Fibroblast of pulmonary artery (primary cell): ENCODE measurements around the gene LRRC47.
"Not testable (repeated sequence)": the region's sequence is repeated elsewhere in the genome, so short reads cannot be mapped to it uniquely, and the experiment has no call there.

Experiments used
- DNase-seq: peaks from one replicate; pipeline ENCODE4 v3.0.0-alpha.2; 2010; ENCODE audit warnings: low read depth
- H3K4me3 ChIP-seq: replicated peaks from 2 replicates; pipeline ENCODE4 v1.5.1; 2011; ENCODE audit warnings: low read depth, mild to moderate bottlenecking, control low read depth, low read length, moderate library complexity
- CTCF ChIP-seq: IDR thresholded peaks from 2 replicates; pipeline ENCODE4 v1.5.1; 2011; ENCODE audit warnings: mild to moderate bottlenecking, control low read depth, low read length, inconsistent platforms; ENCODE audit errors: missing control alignments

LRRC47 gene

DNA sequence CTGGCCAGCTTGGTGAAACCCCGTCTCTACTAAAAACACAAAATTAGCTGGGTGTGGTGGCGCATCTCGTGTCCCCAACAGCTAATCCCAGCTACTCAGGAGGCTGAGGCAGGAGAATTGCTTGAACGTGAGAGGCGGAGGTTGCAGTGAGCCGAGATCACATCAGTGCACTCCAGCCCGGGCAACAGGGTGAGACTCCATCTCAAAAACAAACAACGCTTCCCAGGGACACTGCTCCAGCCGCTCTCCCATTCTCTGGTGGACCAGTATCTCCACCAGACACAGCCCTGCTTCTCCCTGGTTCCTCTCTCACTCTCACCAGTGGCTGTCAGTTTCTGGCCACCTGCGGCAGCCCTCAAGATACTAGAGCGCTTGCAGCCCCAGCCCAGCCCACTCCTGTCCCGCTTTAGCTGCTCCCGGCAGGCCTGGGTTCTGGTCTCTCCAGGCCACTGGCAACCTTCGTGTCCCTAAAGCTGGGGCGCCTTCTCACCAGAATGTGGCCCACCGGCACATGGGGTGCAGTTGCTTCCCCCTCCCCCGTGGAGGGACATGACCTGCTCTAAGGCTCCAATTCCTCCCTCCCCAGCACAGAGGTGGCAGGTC is 20.9 kb upstream of the LRRC47 start:
- TF ChIP-seq CTCF, result no peak
- H3K4me3 ChIP-seq, result no peak overlapping the region
- DNase-seq, result no peak

- TF ChIP-seq CTCF, result no peak
- no peak for DNase-seq
- H3K4me3 ChIP-seq, result no peak overlapping the region
Measured at GRCh38 chr1:3816331-3817137, 20.2 kb upstream of the LRRC47 start.

GRCh38 chr1:3814771-3815561 is 18.7 kb upstream of the LRRC47 start:
- DNase-seq, result no peak
- TF ChIP-seq CTCF, result no peak
- no peak overlapping the region for H3K4me3 ChIP-seq

- DNase-seq, result no peak
- no peak overlapping the region for H3K4me3 ChIP-seq
- no peak for TF ChIP-seq CTCF
Measured at GRCh38 chr1:3814065-3814464, 17.8 kb upstream of the LRRC47 start.

- no peak for DNase-seq
- no peak for TF ChIP-seq CTCF
- no peak overlapping the region for H3K4me3 ChIP-seq
Measured at GRCh38 chr1:3811595-3811911, 15.3 kb upstream of the LRRC47 start.

DNA sequence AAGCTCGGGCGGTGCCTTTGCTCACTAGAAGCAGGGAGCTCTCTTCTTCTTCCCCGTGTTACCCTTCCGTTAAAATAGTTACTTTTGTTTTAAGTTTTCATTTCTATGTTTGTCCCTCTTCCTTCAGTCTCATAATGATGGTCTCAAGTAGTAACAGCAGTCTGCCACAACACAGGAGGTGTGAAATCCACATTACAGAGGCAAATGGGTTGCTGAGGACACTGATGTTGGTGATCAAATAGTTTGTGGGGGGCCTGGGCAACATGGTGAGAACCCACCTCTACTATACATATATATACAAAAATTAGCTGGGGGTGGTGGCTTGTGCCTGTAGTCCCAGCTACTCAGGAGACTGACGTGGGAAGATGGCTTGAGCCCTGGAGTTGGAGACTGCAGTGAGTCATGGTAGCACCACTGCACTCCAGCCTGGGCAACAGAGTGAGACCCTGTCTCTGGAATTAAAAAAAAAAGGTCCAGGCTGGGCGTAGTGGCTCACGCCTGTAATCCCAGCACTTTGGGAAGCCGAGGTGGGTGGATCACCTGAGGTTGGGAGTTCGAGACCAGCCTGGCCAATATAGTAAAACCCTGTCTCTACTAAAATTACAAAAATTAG is 14.0 kb upstream of the LRRC47 start:
- not testable (repeated sequence) for DNase-seq, H3K4me3 ChIP-seq

GRCh38 chr1:3809680-3810079 is 13.4 kb upstream of the LRRC47 start:
- no peak for DNase-seq
- no peak for TF ChIP-seq CTCF
- no peak overlapping the region for H3K4me3 ChIP-seq
